Right kidney (tissue), 1 donor: ENCODE data around the gene HOXD10.

Source experiments
- DNase-seq: peaks from one replicate; pipeline ENCODE4 v3.0.0-alpha.2; 2016

HOXD10 gene

DNA sequence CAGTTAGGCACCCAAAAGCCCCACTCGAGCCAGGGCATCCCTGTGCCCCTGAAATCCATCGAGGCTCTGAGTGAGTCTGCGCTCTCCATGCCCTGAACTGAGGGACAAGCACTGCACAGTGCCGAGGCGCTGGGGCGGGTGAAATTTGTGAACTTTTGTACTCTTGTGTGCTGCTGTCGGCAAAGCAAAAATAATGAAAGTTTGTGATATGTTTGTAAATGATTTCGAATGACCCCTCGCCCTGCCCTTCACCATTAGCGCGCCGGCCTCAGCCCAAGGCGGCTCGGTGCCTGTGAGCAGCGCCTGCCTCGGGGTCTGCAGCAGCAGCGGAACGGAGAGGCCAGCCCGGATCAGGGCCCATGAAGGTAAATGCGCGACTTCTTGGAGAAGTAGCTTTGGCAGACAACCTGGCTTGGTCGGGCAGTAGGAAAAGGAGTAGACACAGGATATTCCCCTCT is 32.9 kb downstream of the HOXD10 start:
- DNase-seq: peak; percentile 83

DNA sequence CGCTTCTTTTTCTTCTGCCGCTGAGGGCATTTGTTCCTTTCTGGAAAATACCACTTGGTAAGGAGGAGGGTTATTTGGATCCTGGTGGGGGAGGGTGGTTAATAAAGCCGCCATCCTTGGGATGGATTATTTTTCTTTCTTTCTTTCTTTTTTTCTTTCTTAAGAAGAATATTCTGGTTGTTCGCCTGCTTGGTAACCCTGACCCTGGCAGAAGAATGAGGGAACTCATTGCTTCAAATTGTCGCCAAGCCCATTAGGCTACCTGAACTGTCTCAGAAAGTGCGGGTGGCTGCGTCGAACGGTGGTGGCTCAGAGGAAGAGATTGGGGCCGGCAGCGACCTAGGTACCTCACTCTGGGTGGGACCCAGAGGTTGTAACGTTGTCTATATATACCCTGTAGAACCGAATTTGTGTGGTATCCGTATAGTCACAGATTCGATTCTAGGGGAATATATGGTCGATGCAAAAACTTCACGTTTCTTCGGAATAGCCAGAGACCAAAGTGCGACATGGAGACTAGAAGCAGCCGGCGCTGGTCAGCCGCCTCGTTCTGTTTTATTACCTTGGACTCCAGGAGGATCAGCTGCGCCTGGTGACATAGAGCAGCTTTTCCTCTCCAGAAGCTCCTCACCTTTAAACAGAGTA is 33.5 kb downstream of the HOXD10 start:
- DNase-seq: peak; percentile 67

DNA sequence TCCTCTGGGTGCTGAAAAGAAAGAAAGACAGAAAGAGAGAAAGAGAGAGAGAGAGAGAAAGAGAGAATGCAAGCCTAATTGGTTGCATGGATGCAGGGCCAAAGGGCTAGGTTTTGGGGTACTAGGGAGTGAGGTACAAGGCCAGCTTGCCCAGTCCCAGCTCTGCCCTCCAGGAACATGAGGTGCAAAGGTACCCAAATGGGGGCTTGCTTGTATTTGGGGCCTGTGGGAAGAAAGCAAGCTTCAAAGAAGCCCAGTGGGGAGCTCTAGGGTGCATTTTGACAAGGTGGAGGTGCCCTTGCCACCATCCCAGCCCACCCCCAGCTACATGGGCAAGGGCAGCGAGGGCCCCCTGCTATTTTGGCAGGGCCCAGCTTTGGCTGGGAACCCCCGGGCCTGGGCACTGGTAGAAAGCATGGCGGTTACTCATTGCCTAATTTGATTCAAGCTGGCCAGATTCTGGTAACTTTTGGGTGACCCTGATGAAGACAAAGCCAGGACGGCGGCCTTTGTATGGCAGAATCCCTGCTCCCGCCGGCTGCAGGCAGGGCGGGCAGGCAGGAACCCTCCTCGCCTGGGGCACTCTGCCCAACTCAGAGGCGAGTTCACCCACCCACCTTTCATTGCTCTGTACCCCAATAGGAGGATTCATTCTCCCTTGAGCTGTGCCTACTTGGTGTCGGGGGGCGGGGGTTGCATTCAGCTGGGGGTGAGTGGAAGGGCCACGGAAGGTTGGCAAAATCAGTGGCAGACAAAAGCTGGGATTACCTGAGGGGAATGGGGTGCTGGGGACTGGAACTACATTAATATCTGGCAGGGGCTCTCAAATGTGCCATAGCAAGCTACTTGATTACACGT is 34.2 kb downstream of the HOXD10 start:
- DNase-seq: peak; percentile 71

DNA sequence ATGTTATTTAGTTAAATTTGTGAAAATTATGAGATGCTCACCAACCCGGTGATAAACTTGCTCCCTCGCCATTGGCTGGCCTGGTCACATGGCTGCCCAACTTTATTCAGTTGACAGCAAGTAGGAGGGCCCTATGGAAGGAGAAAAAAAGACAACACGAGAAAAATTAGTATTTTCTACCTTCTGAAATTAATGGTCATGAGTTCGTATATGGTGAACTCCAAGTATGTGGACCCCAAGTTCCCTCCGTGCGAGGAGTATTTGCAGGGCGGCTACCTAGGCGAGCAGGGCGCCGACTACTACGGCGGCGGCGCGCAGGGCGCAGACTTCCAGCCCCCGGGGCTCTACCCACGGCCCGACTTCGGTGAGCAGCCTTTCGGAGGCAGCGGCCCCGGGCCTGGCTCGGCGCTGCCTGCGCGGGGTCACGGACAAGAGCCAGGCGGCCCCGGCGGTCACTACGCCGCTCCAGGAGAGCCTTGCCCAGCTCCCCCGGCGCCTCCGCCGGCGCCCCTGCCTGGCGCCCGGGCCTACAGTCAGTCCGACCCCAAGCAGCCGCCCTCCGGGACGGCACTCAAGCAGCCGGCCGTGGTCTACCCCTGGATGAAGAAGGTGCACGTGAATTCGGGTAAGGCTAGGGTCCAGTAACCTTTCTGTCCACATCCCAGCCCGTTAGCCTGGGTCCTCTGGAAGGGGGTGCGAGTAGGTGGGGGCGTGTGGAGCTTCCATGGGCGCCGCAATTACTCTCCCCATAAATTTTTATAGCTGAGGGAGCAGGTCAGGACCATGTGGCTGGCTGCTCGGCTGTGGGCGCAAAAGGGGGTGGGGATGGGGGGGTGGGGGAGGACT is 35.1 kb downstream of the HOXD10 start, which contains the start of gene HOXD4:
HOXD4 (plus strand) TSS at position 109 of the 846 bp plus-strand sequence; CDS start at position 193, 84 bp downstream.
- peak; percentile 90 for DNase-seq

DNA sequence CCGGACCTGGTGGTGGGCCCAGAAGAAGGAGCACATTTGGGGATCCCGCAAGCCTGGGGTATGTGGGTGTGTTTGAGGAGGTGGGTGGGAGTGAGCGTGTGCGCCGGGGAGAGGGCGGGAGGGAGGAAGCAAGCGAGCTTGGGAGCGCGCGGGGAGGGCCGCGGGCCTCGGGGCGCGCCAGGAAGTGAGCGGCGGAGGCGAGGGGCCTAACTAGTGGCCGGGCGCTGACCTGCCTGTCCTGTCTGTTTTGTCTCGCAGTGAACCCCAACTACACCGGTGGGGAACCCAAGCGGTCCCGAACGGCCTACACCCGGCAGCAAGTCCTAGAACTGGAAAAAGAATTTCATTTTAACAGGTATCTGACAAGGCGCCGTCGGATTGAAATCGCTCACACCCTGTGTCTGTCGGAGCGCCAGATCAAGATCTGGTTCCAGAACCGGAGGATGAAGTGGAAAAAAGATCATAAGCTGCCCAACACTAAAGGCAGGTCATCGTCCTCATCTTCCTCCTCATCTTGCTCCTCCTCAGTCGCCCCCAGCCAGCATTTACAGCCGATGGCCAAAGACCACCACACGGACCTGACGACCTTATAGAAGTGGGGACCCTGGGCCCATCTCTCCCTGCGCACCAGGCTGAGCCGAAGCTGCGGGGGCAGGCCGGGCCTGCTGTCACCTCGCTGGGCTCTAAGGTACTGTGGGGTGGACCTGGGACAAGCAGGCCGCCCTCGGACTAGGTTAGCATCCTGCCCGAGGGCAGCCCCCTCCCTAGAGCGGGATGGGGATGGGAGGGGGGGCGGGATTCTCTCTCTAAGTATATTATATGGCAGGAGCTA is 36.0 kb downstream of the HOXD10 start:
- DNase-seq: peak; percentile 76

DNA sequence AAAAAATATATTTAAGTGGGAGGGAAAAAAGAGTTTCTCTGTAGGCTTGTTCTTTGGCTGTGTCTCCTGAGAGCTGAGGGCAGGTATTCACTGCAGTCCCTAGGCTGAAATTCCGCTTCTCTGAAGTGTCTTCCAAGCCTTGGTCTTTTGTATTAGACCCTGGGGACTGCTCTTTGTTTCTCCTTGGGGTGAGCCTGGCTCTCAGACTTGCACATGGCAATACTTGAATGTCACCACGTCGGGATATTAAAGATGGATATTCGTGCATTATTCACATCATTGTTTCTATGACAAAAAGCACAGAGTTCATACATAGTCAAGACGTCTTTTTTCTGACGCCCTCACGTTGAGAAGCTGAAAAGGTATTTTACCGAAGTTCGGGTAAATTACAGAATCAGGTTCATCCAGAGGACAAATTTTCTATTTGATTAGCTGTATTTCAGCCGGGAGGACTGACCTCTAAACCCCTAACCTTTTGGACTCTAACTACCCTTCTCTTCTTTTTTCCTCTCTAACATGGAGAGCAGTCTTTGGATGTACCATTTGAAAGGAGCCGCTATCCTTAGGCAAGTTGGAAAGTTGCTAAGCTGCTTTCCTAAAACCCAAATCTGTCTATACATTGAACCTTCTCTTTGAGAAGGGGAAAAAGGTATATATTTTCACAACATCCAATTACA is 38.1 kb downstream of the HOXD10 start:
- DNase-seq: peak; percentile 35

DNA sequence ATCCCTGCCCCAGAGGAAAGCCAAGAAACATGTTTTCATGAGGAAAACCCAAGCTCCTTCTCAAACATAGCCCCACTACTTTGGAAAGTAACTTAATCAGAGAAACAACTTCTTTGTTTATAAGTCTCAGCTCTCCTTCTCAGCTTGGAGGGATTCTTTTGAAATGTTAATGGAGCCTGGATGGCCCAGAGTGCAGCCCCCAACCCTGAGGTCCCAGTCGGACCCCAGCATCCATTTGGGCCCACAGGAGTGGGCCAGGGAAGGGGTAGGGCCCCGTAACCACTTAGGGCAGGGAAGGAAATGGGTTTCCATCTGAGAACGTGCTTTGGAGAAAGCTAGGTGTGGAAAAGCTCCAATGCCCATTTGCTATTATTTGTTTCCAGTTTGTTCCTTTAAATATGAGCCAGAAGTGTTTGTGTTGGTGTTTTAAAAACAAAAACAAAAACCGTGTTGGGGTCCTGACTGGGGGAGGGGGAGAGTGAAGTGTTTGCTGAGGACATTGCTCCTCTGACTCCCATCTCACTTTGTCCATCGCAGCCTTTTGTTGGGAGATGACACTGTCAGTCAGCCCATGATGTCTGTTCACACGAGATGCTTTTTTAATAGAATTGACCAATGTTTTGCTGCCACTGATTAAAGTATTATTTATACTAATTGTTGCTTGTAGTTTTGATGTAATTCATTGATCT is 38.9 kb downstream of the HOXD10 start:
- DNase-seq: peak; percentile 36

DNA sequence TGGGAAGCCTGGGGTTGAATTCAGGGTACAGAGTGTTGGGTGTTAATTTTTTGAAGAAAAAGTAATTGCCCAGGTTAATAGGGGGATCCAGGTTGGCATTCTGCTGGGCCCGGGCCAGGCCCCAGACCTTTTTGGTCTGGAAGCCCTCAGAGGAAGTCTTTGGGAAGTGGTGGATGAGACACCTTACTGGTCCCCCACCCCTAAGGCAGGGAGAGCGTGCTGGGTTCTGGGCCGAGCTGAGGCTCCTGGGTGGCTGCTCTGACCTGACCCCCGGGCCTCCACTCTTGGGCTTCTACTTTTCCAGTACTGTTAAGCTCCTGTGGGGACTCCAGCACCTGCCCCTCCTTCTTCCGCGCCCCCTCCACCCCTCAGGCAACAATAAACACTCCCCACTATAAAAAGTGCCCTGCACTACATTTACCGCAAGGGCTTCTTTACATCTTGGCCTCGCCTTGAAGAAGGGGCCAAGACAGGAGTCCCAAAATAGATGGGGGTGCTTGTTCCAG is 39.8 kb downstream of the HOXD10 start:
- DNase-seq: peak; percentile 58

DNA sequence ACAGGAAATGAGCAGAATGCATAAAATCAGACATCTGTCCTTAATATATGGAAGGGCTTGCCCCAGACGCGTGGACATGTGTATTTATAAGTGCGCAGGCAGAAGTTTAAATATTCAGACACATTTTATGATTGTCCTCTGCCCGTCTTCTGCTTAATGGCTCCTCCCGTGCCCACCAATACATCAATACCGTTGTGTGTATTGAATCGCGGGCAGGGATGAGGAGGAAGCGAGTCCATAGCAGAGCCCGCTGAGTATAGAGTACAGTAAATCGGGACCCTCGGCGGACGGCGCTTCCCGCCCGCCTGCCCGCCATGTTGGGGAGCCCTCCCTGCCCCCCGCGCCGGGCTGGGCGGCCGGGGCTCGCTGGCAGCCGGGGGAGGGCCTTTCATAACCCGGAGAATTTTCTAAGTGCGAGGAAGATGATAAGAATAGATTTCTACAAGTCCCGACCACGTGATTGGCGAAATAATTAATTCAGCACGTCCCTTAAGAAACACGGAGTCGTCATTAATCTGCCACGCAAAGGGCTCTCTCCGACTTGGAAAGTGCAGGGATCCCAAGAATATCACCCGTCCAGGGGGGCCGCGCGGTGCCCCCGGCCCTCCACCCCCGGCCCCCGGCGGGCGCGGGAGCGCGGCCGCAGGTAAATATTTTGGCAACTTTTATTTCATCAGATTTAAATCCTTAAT is 40.4 kb downstream of the HOXD10 start, which contains the start of gene HOXD3:
HOXD3 (plus strand) TSS at position 501 of the 692 bp plus-strand sequence. CDS start 11,808 bp downstream, outside the sequence.
- DNase-seq: peak; percentile 82

DNA sequence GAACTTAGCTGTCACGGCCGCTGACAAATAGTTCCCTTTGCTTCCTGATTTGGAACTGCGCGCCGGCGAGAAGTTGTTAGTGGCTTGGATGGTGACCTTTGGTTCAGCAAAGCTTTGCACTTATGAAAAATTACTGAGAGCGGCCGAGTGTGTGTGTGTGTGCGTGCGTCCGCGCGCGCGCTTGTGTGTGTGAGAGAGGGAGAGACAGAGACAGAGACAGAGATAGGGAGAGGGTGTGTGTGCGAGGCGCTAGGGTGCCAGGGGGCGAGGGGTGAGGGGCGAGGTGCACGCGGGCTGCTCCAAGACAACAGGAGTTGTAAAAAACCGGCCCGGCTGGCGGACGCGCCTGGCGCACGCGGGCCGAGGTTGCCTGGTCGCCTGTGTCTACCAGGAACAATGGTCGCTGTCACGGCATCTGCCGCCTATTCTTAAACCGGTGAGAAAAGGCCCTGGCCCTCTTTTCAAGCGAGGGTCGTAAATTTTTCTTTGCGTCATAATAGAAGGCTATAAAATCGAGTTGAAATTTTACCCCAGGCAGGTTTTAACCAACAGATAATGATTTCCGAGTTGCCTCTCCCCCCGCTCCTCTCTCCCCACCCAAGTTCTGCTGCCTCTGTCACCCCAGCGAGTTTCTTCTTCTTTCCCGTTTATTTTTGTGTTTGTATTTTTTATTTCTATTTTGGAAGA is 41.1 kb downstream of the HOXD10 start:
- peak; percentile 89 for DNase-seq

DNA sequence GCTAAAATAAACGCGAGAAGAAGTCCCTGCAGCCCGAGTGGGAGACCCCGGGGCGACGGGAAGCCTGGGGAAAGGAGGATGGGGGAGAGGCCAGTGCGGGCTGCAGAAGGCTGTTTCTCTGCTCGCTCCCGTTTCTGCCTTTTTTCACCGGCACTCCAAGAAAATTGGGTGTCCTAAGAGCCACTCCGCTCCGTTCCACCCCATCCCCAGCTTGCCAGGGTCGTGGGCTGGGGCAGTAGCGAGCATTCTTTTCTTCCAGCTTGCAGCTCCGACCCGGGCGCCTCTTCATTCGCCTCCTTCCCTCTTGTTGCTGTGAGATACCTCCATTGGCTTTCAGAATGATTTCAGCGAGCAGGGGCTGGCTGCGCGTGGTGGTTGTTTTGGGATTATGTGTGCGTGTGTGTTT is 41.6 kb downstream of the HOXD10 start:
- peak; percentile 85 for DNase-seq

DNA sequence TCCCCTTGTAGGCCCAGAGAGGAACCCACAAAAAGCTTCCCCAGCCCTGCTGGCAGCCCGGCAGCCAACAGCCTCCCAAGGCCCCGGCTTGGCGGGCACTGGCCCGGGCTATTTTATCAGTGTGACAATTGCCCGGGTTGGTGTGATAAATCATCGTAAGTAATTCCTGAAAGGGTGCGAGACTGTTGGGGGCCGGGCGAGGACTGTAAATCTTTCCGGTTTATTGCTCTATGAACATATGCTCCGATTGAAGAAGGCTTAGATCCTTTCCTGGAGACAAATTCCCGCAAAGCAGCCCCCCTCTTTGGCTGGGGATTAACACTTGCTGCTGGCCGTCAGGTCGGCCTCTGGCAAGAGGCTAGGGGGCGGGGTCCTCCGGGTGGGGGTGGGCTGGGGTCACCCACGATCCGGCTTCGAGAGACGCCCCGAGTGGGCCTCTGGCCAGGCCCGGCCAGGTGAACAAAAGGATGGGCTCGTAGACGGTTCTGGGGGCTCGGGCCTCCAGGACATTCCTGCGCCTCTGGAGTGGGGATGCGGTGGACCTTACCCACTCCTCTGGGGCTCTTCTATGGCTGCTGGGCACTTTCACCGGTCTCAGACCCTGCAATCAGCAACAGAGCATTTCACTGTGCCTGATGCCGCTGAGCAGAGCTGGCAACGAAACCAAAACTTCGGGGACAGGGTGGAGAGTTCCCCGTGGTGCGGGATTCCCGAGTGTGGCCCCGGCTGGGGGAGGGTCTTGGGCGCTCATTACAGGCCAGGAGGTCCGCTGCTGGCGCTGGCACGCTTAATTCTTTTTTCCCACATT is 42.5 kb downstream of the HOXD10 start:
- DNase-seq: peak; percentile 79

DNA sequence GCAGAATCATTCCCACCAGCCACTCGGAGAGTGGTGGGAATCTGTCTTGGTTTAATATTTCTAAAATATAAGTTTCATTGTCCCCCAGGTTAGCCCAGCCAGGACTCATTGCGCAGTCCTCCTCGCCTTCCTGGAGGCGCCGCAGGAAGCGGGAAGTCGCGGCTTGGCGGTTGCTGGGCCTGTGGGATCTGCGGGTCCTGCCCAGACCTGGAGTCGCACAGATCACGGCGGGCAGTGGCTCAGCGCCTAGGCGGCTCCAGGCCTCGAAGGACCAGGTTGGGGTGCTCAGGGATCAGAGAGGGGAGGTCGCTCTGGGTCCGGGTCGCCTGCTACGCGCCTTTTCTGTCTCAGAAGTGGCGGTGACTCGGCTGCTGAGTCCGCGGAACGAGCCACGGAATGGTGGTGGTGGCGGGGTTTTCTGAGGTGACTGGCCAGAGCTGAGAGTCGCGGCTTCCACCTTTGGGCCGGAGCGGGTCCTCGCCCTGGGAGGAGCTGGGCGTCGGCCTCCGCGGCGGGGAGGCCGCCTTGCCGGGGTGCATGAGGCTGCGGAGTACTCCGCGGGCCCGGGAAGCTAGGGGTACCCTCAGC is 43.2 kb downstream of the HOXD10 start:
- no peak for DNase-seq

DNA sequence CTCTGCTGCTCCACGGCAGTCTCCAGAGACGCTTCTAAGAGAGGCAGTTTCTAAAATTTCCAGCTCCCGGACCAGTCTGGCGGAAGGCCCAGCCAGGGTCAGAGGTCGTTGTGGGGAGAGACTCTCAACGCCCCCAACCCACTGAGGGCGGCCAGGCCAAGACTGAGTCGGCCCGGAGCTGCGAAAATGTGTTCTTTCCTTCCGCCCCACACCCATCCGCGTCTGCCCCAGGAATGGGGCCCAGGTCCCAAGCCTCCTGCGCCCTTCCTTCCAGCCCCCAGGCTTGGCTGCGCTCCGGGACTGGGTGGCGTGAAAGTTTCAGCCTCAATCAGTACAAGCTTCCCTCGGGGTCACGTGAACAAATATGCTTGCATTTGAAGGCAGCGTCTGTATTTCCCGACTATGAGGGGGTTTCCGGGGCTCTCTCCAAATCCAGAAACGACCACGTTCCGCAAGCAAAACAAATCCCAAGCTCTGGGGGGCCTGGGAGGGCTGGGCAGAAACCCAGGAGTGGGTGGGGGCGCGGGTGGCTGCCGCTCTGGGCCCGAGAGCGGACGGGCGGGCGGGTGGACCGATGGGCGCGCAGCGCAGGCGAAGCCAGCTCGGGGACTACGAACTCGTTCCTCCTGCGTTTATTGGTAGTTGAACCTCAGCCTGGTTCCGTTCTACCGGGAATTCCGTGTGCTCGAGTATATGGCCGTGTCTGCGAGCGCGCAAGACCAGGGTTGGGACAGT is 43.8 kb downstream of the HOXD10 start:
- peak; percentile 86 for DNase-seq

DNA sequence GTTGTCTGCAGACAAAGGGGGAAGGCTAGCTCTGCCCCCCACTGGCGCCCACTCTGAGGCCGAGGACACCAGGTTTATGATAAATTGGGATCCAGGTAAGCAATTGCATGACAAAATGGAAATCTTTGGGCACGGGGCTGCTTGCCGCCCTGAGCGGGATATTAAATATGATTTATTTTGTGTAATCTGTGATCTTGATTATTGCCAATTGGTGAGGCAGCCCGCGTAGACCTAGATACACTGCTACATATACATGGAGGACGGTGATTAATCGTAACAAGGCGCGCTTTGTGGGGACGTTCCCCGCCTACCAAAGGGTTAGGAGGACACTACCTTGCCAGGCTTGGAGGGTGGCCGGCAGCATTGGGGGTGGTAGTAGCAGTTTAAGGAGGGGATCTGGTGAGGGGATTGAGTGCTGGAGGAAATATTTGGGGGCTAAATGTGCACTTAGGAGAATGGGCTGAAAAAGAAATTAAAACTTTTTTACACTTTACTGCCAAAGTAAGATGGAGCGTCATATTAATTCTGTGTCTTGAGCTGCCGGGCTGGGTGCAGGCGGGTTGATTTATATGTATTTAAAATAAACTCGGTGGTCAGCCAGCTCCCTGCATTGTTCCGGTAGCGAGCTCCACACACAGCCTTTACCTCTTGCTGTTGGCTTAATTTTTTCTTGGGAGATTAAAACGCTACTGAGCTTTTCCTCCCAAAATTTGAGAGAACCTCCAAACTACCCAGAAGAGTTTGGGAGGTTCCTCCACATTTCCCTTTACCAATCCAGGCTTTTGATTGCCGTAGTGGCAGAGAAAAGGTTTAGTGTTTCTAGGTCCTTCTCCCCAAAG is 44.6 kb downstream of the HOXD10 start:
- DNase-seq: peak; percentile 79
